Endothelial cell (in vitro differentiated cells): Measurements from ENCODE around the gene CACNG7. TPM values are rescaled to one million over a fixed set of nuclear protein-coding genes. Genes with fewer than 3 reads are reported as not detected.

ENCODE experiments used
- DNase-seq: peaks from one replicate; pipeline ENCODE4 v3.0.0; 2021; ENCODE audit warnings: low spot score
- H3K27ac Mint-ChIP-seq: one replicate; pipeline ENCODE4 v1.8.0; 2021; ENCODE audit warnings: mixed read lengths, inconsistent platforms; ENCODE audit not compliant: unreplicated experiment
- H3K27me3 Mint-ChIP-seq: one replicate; pipeline ENCODE4 v1.8.0; 2021; ENCODE audit warnings: mild to moderate bottlenecking, moderate library complexity, mixed read lengths, inconsistent platforms; ENCODE audit not compliant: unreplicated experiment
- H3K36me3 Mint-ChIP-seq: one replicate; pipeline ENCODE4 v1.8.0; 2021; ENCODE audit warnings: mild to moderate bottlenecking, low read depth, mixed read lengths, inconsistent platforms; ENCODE audit not compliant: unreplicated experiment
- H3K4me1 Mint-ChIP-seq: one replicate; pipeline ENCODE4 v1.8.0; 2021; ENCODE audit warnings: mild to moderate bottlenecking, mixed read lengths, inconsistent platforms; ENCODE audit not compliant: unreplicated experiment
- H3K4me3 Mint-ChIP-seq: one replicate; pipeline ENCODE4 v1.8.0; 2021; ENCODE audit warnings: mild to moderate bottlenecking, mixed read lengths, inconsistent platforms; ENCODE audit not compliant: unreplicated experiment
- H3K9me3 Mint-ChIP-seq: one replicate; pipeline ENCODE4 v1.8.0; 2021; ENCODE audit warnings: mixed read lengths, inconsistent platforms; ENCODE audit not compliant: unreplicated experiment
- total RNA-seq: library from RNA; stranded (reverse); fragmentation: NEBNext Ultra II Directional; extraction: Animal tissue kit (Norgen Biotek cat#: 25700); gene quantifications from one replicate; pipeline ENCODE4 v1.2.1, GENCODE V29; 2021; ENCODE audit not compliant: unreplicated experiment
- TF ChIP-seq, protein P1 (sequence below): fragments of 200-600 bp; sonication (generic); IDR thresholded peaks from one replicate; pipeline ENCODE4 v1.5.0; 2021; ENCODE audit warnings: antibody characterized with exemption; ENCODE audit not compliant: unreplicated experiment

The CACNG7 gene
- total RNA-seq, 1 donor from 2014 or later, result 0.51 TPM

DNA sequence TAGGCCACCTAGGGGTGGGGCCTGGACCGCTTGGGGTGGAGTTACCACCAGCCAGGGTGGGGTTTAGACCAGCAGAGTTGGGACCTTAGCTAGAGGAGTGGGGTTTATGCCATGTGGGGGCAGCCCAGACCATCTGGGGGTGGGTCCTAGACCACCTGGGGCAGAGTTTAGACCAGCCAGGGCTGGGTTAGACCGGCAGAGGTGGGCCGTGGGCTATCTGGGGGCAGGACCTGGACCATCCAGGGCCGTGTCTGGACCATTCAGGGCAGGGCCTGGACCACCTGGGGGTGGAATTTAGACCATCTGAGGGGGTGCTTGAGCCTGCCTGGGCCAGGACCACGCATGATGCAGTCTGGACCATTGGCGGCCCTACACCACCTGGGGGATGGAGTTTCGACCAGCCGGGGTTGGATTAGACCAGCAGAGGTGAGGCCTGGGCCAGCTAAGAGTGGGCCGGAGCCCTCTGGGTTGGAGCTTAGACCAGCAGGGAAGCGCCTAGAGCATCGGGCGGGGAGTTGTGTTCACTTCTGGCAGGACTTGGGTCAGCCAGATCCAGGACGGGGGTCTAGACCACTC lies 72.4 kb downstream of the CACNG7 start:
- H3K27ac Mint-ChIP-seq, result peak overlapping the region; percentile 69
- no peak overlapping the region for H3K4me3 Mint-ChIP-seq
- H3K27me3 Mint-ChIP-seq, result peaks cover 17% of the 10 kb centered on the region
- H3K9me3 Mint-ChIP-seq, result no peaks in the 10 kb centered on the region
- TF ChIP-seq, protein P1, sequence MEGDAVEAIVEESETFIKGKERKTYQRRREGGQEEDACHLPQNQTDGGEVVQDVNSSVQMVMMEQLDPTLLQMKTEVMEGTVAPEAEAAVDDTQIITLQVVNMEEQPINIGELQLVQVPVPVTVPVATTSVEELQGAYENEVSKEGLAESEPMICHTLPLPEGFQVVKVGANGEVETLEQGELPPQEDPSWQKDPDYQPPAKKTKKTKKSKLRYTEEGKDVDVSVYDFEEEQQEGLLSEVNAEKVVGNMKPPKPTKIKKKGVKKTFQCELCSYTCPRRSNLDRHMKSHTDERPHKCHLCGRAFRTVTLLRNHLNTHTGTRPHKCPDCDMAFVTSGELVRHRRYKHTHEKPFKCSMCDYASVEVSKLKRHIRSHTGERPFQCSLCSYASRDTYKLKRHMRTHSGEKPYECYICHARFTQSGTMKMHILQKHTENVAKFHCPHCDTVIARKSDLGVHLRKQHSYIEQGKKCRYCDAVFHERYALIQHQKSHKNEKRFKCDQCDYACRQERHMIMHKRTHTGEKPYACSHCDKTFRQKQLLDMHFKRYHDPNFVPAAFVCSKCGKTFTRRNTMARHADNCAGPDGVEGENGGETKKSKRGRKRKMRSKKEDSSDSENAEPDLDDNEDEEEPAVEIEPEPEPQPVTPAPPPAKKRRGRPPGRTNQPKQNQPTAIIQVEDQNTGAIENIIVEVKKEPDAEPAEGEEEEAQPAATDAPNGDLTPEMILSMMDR, result no peak
- H3K4me1 Mint-ChIP-seq, result peaks cover 23% of the 10 kb centered on the region
- DNase-seq, result no peak
- peaks cover 16% of the 10 kb centered on the region for H3K36me3 Mint-ChIP-seq

DNA sequence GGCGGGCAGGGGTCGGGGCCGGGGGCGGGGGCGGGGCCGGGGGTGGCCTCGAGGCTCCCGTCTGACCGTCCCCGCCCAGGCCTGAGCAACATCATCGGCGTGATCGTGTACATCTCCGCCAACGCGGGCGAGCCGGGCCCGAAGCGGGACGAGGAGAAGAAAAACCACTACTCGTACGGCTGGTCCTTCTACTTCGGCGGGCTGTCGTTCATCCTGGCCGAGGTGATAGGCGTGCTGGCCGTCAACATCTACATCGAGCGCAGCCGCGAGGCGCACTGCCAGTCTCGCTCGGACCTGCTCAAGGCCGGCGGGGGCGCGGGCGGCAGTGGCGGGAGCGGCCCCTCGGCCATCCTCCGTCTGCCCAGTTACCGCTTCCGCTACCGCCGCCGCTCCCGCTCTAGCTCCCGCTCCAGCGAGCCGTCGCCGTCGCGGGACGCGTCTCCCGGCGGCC lies 72.9 kb downstream of the CACNG7 start:
- peaks cover 16% of the 10 kb centered on the region for H3K36me3 Mint-ChIP-seq
- H3K9me3 Mint-ChIP-seq, result no peaks in the 10 kb centered on the region
- H3K27me3 Mint-ChIP-seq, result peaks cover 17% of the 10 kb centered on the region
- DNase-seq, result peak; percentile 38
- no peak overlapping the region for H3K27ac Mint-ChIP-seq
- H3K4me3 Mint-ChIP-seq, result no peak overlapping the region
- peaks cover 23% of the 10 kb centered on the region for H3K4me1 Mint-ChIP-seq
- TF ChIP-seq, protein P1, result no peak

DNA sequence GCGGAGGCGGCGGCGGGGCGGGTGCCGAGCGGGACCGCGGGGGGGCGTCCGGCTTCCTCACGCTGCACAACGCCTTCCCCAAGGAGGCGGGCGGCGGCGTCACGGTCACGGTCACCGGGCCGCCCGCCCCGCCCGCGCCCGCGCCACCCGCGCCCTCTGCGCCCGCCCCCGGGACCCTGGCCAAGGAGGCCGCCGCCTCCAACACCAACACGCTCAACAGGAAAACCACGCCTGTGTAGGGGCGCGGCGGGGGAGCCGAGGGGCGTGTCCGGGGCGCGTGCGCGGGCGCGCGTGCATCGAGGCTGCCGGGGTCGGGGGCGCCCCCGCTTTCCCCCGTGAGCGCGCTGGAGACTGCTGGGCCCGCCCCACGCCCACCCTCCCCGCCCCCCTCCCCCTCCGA lies 73.5 kb downstream of the CACNG7 start:
- peaks cover 20% of the 10 kb centered on the region for H3K4me1 Mint-ChIP-seq
- peaks cover 13% of the 10 kb centered on the region for H3K36me3 Mint-ChIP-seq
- no peak for DNase-seq
- H3K9me3 Mint-ChIP-seq, result no peaks in the 10 kb centered on the region
- H3K27me3 Mint-ChIP-seq, result peaks cover 17% of the 10 kb centered on the region
- H3K27ac Mint-ChIP-seq, result no peak overlapping the region
- TF ChIP-seq, protein P1, result no peak
- H3K4me3 Mint-ChIP-seq, result no peak overlapping the region

DNA sequence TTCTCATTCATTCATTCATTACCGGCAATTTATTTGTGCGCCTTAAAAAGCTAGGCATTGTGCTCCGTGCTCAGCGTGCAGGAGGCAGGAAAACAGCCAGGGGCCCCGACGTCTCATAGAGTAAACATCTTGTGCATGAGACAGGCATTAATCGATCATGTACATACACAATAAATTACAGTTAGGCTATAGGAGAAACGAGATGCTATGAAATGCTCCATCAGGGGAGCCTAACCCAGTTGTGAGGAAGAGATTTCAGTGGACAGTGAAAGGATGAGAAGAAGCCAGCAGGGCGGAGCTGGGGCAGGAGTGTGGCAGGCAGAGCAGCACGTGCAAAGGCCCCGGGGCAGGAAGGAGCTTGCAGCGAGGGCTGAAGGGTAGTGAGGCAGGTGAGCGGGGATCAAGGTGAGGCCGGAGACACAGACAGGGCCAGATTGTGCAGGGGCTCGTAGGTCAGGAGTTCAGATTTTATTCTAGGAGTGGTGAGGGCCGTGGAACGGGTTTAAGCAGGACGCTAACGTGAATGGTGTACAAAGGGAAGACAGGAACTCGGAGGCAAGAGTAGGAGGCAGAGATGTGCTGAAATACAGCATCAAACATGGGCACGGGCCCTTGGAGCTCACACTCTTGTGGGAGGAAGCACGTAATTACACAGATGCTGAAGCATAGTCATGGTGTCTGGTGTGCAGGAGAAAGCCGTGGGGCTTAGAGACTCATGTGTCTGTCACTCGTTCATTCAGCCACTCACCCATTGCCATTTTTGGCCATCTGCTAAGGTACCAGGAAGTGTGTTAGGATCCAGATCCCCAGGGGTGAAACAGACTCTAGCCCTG lies 74.6 kb downstream of the CACNG7 start:
- Mint-ChIP-seq H3K27ac (no peak overlapping the region), H3K27me3 (peaks cover 13% of the 10 kb centered on the region), H3K9me3 (no peaks in the 10 kb centered on the region), H3K4me1 (peaks cover 18% of the 10 kb centered on the region), H3K36me3 (peaks cover 12% of the 10 kb centered on the region), H3K4me3 (no peak overlapping the region)
- TF ChIP-seq, protein P1, result no peak
- DNase-seq, result no peak

DNA sequence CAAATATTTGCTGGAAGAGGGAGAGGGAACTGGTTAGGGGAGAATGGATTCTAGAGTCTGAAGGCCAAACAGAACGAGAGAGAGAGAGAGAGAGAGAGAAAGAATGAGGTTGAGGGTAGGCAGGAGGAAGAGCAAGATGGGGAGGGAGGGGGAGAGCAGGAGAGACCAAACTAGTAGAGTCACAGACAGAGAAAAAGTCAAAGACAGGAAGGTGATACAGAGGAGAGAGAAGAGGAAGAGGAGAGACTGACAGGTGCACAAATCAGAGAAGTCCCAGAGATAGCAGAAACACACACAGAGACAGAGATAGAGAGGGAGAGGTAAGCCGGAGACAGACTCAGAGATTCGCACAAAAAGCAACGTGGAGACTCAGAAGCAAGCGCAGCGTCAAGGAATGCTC lies 76.8 kb downstream of the CACNG7 start:
- Mint-ChIP-seq H3K4me1 (peaks cover 5% of the 10 kb centered on the region), H3K36me3 (peaks cover 8% of the 10 kb centered on the region), H3K9me3 (no peaks in the 10 kb centered on the region), H3K27me3 (peaks cover 8% of the 10 kb centered on the region), H3K4me3 (no peak overlapping the region), H3K27ac (no peak overlapping the region)
- no peak for DNase-seq
- TF ChIP-seq, protein P1, result no peak
